Adrenal gland (tissue), 5 donors: Measurements from ENCODE around the gene ADCY2.

Source experiments
- POLR2A ChIP-seq, 2 donors: fragments of 450-650 bp; IDR thresholded peaks; one replicate each; pipeline ENCODE4 v1.6.1; 2017; ENCODE audit warnings: antibody characterized with exemption in 2 of 2, mild to moderate bottlenecking in 2 of 2, moderate library complexity in 1 of 2
- TF ChIP-seq, protein P1 (sequence below), 6 experiments: fragments of 450-650 bp in 4 of 6; fragments of 200-600 bp in 2 of 6; sonication (generic) in 1 of 6; IDR thresholded peaks; 1 replicate in 5 of 6; 2 replicates in 1 of 6; pipeline versions ENCODE4 v1.5.1 to v1.8.0; 2016 to 2021; ENCODE audit warnings: antibody characterized with exemption in 6 of 6, mild to moderate bottlenecking in 2 of 6, moderate library complexity in 1 of 6
- donor health status: DM: no; HTN: no; CAD: no.

GRCh38 chr5:7541898-7542297 is 146.0 kb downstream of the ADCY2 start:
- TF ChIP-seq, protein P1, sequence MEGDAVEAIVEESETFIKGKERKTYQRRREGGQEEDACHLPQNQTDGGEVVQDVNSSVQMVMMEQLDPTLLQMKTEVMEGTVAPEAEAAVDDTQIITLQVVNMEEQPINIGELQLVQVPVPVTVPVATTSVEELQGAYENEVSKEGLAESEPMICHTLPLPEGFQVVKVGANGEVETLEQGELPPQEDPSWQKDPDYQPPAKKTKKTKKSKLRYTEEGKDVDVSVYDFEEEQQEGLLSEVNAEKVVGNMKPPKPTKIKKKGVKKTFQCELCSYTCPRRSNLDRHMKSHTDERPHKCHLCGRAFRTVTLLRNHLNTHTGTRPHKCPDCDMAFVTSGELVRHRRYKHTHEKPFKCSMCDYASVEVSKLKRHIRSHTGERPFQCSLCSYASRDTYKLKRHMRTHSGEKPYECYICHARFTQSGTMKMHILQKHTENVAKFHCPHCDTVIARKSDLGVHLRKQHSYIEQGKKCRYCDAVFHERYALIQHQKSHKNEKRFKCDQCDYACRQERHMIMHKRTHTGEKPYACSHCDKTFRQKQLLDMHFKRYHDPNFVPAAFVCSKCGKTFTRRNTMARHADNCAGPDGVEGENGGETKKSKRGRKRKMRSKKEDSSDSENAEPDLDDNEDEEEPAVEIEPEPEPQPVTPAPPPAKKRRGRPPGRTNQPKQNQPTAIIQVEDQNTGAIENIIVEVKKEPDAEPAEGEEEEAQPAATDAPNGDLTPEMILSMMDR (IDR thresholded peaks at IDR 0.05) = no peak
- no peak for TF ChIP-seq POLR2A (IDR thresholded peaks at IDR 0.05)
